Heart left ventricle (tissue), 16 donors: ENCODE data around the gene CENPP. TPM values are rescaled to one million over a fixed set of nuclear protein-coding genes. Genes with fewer than 3 reads are reported as not detected.

Source experiments
- ATAC-seq, 4 donors: fragments of 200-7000 bp; cut with Tn5 transposase; one replicate each; pipeline ENCODE4 v1.9.1; 2020 to 2022; ENCODE audit warnings: moderate library complexity in 4 of 4, mild to moderate bottlenecking in 3 of 4, moderate number of reproducible peaks in 1 of 4
- DNase-seq, 5 donors: peaks; one replicate each; pipeline ENCODE4 v3.0.0-alpha.2; 2020
- H3K27ac ChIP-seq, 12 donors: fragments of 200-600 bp; sonication (generic) in 4 of 12; one replicate each; pipeline versions ENCODE4 v1.5.0 to v1.8.0; 2016 to 2022; ENCODE audit warnings: mild to moderate bottlenecking in 2 of 12
- H3K27me3 ChIP-seq, 9 donors: fragments of 200-600 bp; sonication (generic) in 2 of 9; one replicate each; pipeline versions ENCODE4 v1.5.1 to v1.8.0; 2016 to 2022; ENCODE audit warnings: mild to moderate bottlenecking in 3 of 9
- H3K36me3 ChIP-seq, 9 donors: fragments of 200-600 bp; sonication (generic) in 2 of 9; one replicate each; pipeline versions ENCODE4 v1.5.0 to v1.8.0; 2018 to 2022; ENCODE audit warnings: mild to moderate bottlenecking in 2 of 9
- H3K4me1 ChIP-seq, 12 donors: fragments of 200-600 bp; sonication (generic) in 4 of 12; one replicate each; pipeline versions ENCODE4 v1.5.0 to v1.8.0; 2016 to 2022; ENCODE audit warnings: mild to moderate bottlenecking in 3 of 12
- H3K4me3 ChIP-seq, 12 donors: fragments of 200-600 bp; sonication (generic) in 4 of 12; one replicate each; pipeline versions ENCODE4 v1.5.0 to v1.8.0; 2017 to 2022; ENCODE audit warnings: mild to moderate bottlenecking in 9 of 12, moderate library complexity in 4 of 12
- H3K9me3 ChIP-seq, 12 donors: fragments of 200-600 bp; sonication (generic) in 4 of 12; one replicate each; pipeline versions ENCODE4 v1.5.0 to v1.8.0; 2016 to 2022; ENCODE audit warnings: mild to moderate bottlenecking in 1 of 12
- POLR2A ChIP-seq, 2 donors: fragments of 450-650 bp; IDR thresholded peaks; one replicate each; pipeline ENCODE4 v1.6.1; 2017; ENCODE audit warnings: antibody characterized with exemption in 2 of 2, mild to moderate bottlenecking in 2 of 2, moderate library complexity in 2 of 2
- WGBS, 4 donors: extraction: QIAGEN DNeasy Blood & Tissue Kit in 2 of 4; methylation state at CpG; one replicate each; pipeline versions ENCODE4 v1.1.5 to v1.1.7; 2013 to 2018; 5-methylcytosine and 5-hydroxymethylcytosine counted together
- intact Hi-C, 10 donors: fragments of 100-400 bp; cut with DNase I; formaldehyde crosslinking; loops; one replicate each; pipeline versions ENCODE4 v1.11.1 to v1.14.2; 2022
- polyA plus RNA-seq, 2 donors: library from polyadenylated mRNA; stranded (reverse); fragments of 200-250 nt; gene quantifications; one replicate each; pipeline ENCODE4 v1.2.3, GENCODE V29; 2013
- total RNA-seq, 9 donors: library from RNA; depleted of rRNA in 2 of 9; stranded (reverse); fragments of >200 nt in 2 of 9; fragmentation: NEBNext Ultra II Directional in 3 of 9; extraction: Animal tissue kit (Norgen Biotek cat#: 25700) in 3 of 9; gene quantifications; one replicate each; pipeline versions ENCODE4 v1.1.0 to v1.2.4, GENCODE V29; 2016 to 2023
- TF ChIP-seq, protein P1 (sequence below), 12 donors: fragments of 200-600 bp; sonication (generic) in 4 of 12; IDR thresholded peaks; one replicate each; pipeline versions ENCODE4 v1.5.0 to v1.8.0; 2018 to 2022; ENCODE audit warnings: antibody characterized with exemption in 12 of 12, mild to moderate bottlenecking in 5 of 12
- donor health status: ischemic (EF 13 %, LVEDD 7.1; RV severe dilation, severe dysfunction).
- donor health status: healthy with polysubstance abuse.
- donor health status: DM: no; HTN: yes; CAD: no.
- donor health status: DM: no; HTN: no; CAD: no.
- donor health status: ischemic (EF 25% LVEDD 6.9; RV normal size, moderate dysfunction).
- donor health status: ischemic (EF 25% LVEDD 5.7; RV mildly dilated, moderate dysfunction).
- donor health status: healthy.
- donor health status: DM: yes; HTN: yes; CAD: no.
- donor health status: ischemic (EF 35%, LVEDD 5.7; RV mildly dilated, moderate dysfunction).
- donor health status: nonischemic (EF 11% LVEDD 7.7; RV severe dilation, severe dysfunction).
- donor health status: DM: yes; HTN: yes; CAD: no.
- donor health status: PGD.
- donor health status: ischemic (EF 29% LVEDD 5.4; RV normal size, mild dysfunction).
- donor health status: nonischemic (EF 23%, LVEDD 6.1; RV moderate dilation, normal function).

The CENPP gene
- total and polyA plus RNA-seq, 11 donors: 1.1 to 5.8 (median 2.4) TPM

DNA sequence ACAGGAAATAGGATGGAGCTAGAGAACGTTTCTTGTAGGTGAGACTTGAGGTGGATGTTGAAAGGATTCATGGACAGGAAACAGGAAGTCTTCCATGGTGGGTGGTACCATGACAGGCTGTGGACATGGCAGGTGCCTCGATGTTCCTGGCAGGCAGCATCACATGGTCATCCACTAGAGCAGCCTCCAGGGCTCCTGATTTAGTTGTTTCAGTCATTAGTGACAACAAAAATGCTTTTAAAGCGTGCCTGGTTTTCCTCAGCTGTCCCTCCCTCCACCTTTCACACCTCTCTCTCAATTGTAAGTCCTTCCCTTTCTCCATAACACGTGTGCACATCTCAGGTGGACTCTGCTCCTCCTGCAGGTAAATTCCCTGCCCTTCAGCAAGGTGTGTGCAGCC, 181.7 kb downstream of the CENPP start:
- no peak overlapping the region for H3K4me3 ChIP-seq
- H3K9me3 ChIP-seq: no peaks in the 10 kb centered on the region
- H3K36me3 ChIP-seq: peaks cover 0 to 3% (median 0%) of the 10 kb centered on the region in 9 donors
- H3K27me3 ChIP-seq: no peaks in the 10 kb centered on the region
- DNase-seq: no peak
- no peak for TF ChIP-seq POLR2A (IDR thresholded peaks at IDR 0.05)
- TF ChIP-seq, protein P1, sequence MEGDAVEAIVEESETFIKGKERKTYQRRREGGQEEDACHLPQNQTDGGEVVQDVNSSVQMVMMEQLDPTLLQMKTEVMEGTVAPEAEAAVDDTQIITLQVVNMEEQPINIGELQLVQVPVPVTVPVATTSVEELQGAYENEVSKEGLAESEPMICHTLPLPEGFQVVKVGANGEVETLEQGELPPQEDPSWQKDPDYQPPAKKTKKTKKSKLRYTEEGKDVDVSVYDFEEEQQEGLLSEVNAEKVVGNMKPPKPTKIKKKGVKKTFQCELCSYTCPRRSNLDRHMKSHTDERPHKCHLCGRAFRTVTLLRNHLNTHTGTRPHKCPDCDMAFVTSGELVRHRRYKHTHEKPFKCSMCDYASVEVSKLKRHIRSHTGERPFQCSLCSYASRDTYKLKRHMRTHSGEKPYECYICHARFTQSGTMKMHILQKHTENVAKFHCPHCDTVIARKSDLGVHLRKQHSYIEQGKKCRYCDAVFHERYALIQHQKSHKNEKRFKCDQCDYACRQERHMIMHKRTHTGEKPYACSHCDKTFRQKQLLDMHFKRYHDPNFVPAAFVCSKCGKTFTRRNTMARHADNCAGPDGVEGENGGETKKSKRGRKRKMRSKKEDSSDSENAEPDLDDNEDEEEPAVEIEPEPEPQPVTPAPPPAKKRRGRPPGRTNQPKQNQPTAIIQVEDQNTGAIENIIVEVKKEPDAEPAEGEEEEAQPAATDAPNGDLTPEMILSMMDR (IDR thresholded peaks at IDR 0.05): no peak
- H3K27ac ChIP-seq: peak overlapping the region in 8 of 12 donors; percentile 21 to 65 (median 48)
- ATAC-seq: no peak
- intact Hi-C loops: loop anchor here in 4 of 10 donors (5.0 to 10.0 kb wide), 3 partner anchors 97 to 127 kb away; no protein-coding TSS in a partner anchor
- peaks cover 0 to 61% (median 35%) of the 10 kb centered on the region in 12 donors for H3K4me1 ChIP-seq
- WGBS, 4 donors: 50 to 63% (median 59%) methylated on average over 4 of the region's 4 CpGs

DNA sequence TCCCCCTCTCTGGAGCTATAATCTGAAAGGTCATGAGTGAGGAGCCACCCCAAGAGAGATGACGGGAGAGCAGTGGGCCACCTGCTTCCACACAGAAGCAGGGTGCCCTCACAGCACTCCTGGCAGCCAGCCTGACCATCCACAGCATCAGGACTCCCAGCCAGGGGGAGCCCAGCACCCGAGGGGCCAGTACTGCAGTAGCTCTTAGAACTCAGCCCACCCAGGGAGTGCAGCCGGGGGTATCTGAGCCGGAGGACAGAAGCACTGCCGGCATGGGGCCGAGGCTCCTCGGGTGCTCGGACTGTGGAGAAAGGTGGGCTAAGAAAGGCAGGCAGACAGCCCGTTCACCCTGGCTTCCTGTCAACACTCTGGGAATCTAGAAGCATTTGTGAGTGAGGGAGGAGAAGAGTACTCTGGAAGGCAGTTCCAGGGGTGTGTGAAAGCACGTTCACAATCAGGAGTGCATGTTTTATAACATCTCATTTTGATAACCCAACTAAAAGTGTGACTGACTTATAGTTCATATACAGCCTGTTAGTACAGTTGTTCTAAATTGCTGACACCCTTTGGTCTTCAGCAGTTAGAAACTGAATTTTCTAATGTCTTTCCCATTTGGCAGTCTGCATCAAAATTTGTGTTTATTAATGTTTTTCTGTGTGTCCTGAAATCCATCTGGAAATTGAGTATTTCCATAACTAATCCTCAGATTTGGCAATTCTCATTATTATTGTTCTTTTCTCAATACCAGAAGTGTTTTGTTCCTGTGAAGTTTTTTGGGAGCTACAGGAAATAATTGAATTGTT, 182.5 kb downstream of the CENPP start:
- DNase-seq (peak in 1 of 5 donors; percentile 46), ATAC-seq (peak; percentile 19 to 51 (median 32))
- TF ChIP-seq, protein P1 (IDR thresholded peaks at IDR 0.05): peak in 2 of 12 donors; percentile 18 to 35
- no peak for TF ChIP-seq POLR2A (IDR thresholded peaks at IDR 0.05)
- no peaks in the 10 kb centered on the region for H3K9me3 ChIP-seq
- peaks cover 0 to 68% (median 41%) of the 10 kb centered on the region in 12 donors for H3K4me1 ChIP-seq
- intact Hi-C loops: loop anchor here in 4 of 10 donors (5.0 to 10.0 kb wide), 3 partner anchors 97 to 127 kb away; no protein-coding TSS in a partner anchor
- 11 to 27% (median 18%) methylated on average over 10 of the region's 10 CpGs for WGBS, 4 donors
- peaks cover 0 to 5% (median 0%) of the 10 kb centered on the region in 9 donors for H3K36me3 ChIP-seq
- H3K27me3 ChIP-seq: no peaks in the 10 kb centered on the region
- peak overlapping the region in 1 of 12 donors; percentile 24 for H3K4me3 ChIP-seq
- H3K27ac ChIP-seq: peak overlapping the region in 10 of 12 donors; percentile 17 to 65 (median 34)

DNA sequence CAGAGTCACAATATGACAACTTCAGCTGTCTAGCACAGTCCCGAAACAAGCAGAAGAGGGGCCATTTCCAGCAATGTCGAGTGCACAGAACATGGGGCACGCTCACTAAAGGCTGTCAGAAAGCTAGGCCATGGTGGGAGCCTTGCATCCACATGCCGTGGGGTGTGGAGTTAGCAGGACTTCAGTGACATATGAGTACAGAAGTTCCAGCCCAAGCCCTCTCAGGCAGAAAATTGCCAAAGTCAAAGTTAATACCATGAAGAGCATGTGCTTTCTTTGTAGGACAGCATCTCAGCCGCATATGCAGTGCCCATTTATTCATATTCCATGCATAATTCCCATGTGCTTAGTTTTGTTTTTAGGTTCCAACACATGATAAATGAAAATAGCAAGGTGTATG, 183.3 kb downstream of the CENPP start:
- no peak for TF ChIP-seq POLR2A (IDR thresholded peaks at IDR 0.05)
- TF ChIP-seq, protein P1 (IDR thresholded peaks at IDR 0.05): no peak
- H3K36me3 ChIP-seq: peaks cover 0 to 6% (median 0%) of the 10 kb centered on the region in 9 donors
- intact Hi-C loops: loop anchor here in 4 of 10 donors (5.0 to 10.0 kb wide), 3 partner anchors 96 to 126 kb away; no protein-coding TSS in a partner anchor
- peaks cover 0 to 67% (median 42%) of the 10 kb centered on the region in 12 donors for H3K4me1 ChIP-seq
- 94 to 98% (median 95%) methylated on average over 5 of the region's 5 CpGs for WGBS, 4 donors
- H3K9me3 ChIP-seq: no peaks in the 10 kb centered on the region
- no peaks in the 10 kb centered on the region for H3K27me3 ChIP-seq
- peak overlapping the region in 2 of 12 donors; percentile 19 to 58 for H3K27ac ChIP-seq
- ATAC-seq (no peak), DNase-seq (no peak)
- no peak overlapping the region for H3K4me3 ChIP-seq

DNA sequence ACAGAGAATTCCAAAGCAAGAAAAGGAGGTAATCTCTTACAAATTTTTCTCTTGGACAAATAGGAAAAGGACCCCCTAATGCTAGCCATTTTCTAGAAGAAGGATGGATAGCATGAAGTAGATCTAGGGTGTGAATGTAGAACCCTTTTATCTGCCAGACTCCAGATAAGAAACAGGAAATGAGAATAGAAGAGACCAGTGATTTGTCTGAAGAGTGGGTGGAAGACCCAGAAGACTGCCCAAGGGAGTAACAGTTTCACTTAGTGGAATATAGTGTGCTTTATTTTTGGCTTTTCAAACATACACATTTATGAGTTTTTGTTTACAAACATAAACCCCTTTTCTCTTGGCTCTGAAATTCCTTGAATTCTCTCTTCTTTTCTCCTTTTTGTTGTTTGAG, 185.0 kb downstream of the CENPP start:
- DNase-seq: no peak
- no peak for TF ChIP-seq POLR2A (IDR thresholded peaks at IDR 0.05)
- TF ChIP-seq, protein P1 (IDR thresholded peaks at IDR 0.05): no peak
- no peaks in the 10 kb centered on the region for H3K9me3 ChIP-seq
- no peak overlapping the region for H3K4me3 ChIP-seq
- intact Hi-C loops: loop anchor here in 1 of 10 donors (10.0 kb wide), 1 partner anchor 84 kb away; no protein-coding TSS in a partner anchor
- ATAC-seq: no peak
- H3K4me1 ChIP-seq: peaks cover 0 to 52% (median 33%) of the 10 kb centered on the region in 12 donors
- no peak overlapping the region for H3K27ac ChIP-seq
- no peaks in the 10 kb centered on the region for H3K27me3 ChIP-seq
- peaks cover 0 to 21% (median 0%) of the 10 kb centered on the region in 9 donors for H3K36me3 ChIP-seq
